ENCODE measurements around the gene FDPS.

FDPS gene

GRCh38 chr1:155339515-155340097, 30.9 kb downstream of the FDPS start:
- Histone ChIP-seq H3K4me2 (no peak overlapping the region), H3K4me1 (no peaks in the 10 kb centered on the region), H3K27ac (no peak overlapping the region), H3K27me3 (no peaks in the 10 kb centered on the region), H3K4me3 (no peak overlapping the region), H3K9me3 (replicated peaks in 1 of 11) (no peaks in the 10 kb centered on the region), H3K9ac (no peak overlapping the region), H3K36me3 (peaks cover 96 to 100% (median 99%) of the 10 kb centered on the region in 11 experiments), H4K20me1 (peaks cover 0 to 16% (median 0%) of the 10 kb centered on the region in 11 experiments; a peak in 4 of 22 replicates)
- no peak for TF ChIP-seq Cebpa-rat (IDR thresholded peaks at IDR 0.05)

GRCh38 chr1:155342842-155343241, 34.2 kb downstream of the FDPS start:
- no peaks in the 10 kb centered on the region for H3K9me3 ChIP-seq (replicated peaks in 1 of 11)
- H3K27me3 ChIP-seq = no peaks in the 10 kb centered on the region
- H3K36me3 ChIP-seq = peaks cover 99 to 100% (median 100%) of the 10 kb centered on the region in 11 experiments
- H4K20me1 ChIP-seq = peaks cover 0 to 7% (median 0%) of the 10 kb centered on the region in 11 experiments; a peak in 1 of 22 replicates
- no peak overlapping the region for H3K4me2 ChIP-seq
- no peak for TF ChIP-seq Cebpa-rat (IDR thresholded peaks at IDR 0.05)
- H3K9ac ChIP-seq = no peak overlapping the region
- no peak overlapping the region for H3K27ac ChIP-seq
- no peak overlapping the region for H3K4me3 ChIP-seq
- no peaks in the 10 kb centered on the region for H3K4me1 ChIP-seq

- H3K36me3 ChIP-seq = peaks cover 92 to 100% (median 98%) of the 10 kb centered on the region in 11 experiments
- no peak overlapping the region for H3K4me3 ChIP-seq
- no peak for TF ChIP-seq Cebpa-rat (IDR thresholded peaks at IDR 0.05)
- no peak overlapping the region for H3K4me2 ChIP-seq
- no peak overlapping the region for H3K9ac ChIP-seq
- H4K20me1 ChIP-seq = no peaks in the 10 kb centered on the region; a peak in 1 of 22 replicates
- no peaks in the 10 kb centered on the region for H3K27me3 ChIP-seq
- H3K4me1 ChIP-seq = no peaks in the 10 kb centered on the region
- no peaks in the 10 kb centered on the region for H3K9me3 ChIP-seq (replicated peaks in 1 of 11)
- no peak overlapping the region for H3K27ac ChIP-seq
Observed at GRCh38 chr1:155352631-155353030, 44.0 kb downstream of the FDPS start.

GRCh38 chr1:155360051-155360450, 51.4 kb downstream of the FDPS start:
- Histone ChIP-seq H3K36me3 (peaks cover 89 to 100% (median 98%) of the 10 kb centered on the region in 11 experiments), H3K4me3 (no peak overlapping the region), H3K4me1 (no peaks in the 10 kb centered on the region), H4K20me1 (peaks cover 0 to 9% (median 0%) of the 10 kb centered on the region in 11 experiments; a peak in 2 of 22 replicates), H3K9me3 (replicated peaks in 1 of 11) (no peaks in the 10 kb centered on the region), H3K27ac (no peak overlapping the region), H3K9ac (no peak overlapping the region), H3K4me2 (no peak overlapping the region), H3K27me3 (no peaks in the 10 kb centered on the region)
- no peak for TF ChIP-seq Cebpa-rat (IDR thresholded peaks at IDR 0.05)
